Uterus (tissue), 2 donors: ENCODE measurements around the gene AZU1.

Experiments used
- CTCF ChIP-seq, 4 experiments: fragments of 200-600 bp in 2 of 4; fragments of 450-650 bp in 2 of 4; sonication (generic) in 2 of 4; IDR thresholded peaks; one replicate each; pipeline ENCODE4 v1.5.1; 2016 to 2019; ENCODE audit warnings: antibody characterized with exemption in 4 of 4, mild to moderate bottlenecking in 2 of 4, moderate library complexity in 1 of 4
- POLR2A ChIP-seq, 2 donors: fragments of 450-650 bp; IDR thresholded peaks; one replicate each; pipeline ENCODE4 v1.6.1; 2016; ENCODE audit warnings: antibody characterized with exemption in 2 of 2, mild to moderate bottlenecking in 1 of 2, moderate library complexity in 1 of 2

GRCh38 chr19:843836-844545, 16.4 kb downstream of the AZU1 start:
- TF ChIP-seq POLR2A (IDR thresholded peaks at IDR 0.05) (no peak), CTCF (IDR thresholded peaks at IDR 0.05) (no peak)
